ENCODE data around the gene SYT6.

SYT6 gene

DNA sequence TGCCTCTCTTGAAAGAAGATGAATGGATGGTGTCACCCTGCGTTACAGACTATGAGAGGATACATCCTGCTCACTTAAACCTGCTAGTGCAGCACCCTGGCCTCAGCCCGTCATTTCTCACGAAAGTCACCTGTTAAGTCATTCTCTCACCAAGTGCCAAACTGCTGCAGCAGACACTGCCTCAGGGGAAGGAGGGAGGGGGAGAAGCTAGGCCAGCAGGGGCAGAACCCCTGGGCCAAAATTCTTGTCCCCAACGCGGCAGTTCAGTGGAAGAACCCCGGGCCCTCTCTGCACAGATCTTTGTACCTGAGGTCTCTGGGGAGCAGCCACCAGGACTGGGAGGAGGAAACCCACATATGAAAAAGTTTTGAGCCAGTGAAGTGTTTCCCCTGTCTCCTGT, 37.6 kb downstream of the SYT6 start:
- Histone ChIP-seq H3K9me3 (replicated peaks; ENCODE audit: insufficient read depth, low read length) (no peaks in the 10 kb centered on the region), H4K20me1 (ENCODE audit: insufficient read depth, low read length) (no peaks in the 10 kb centered on the region), H3K79me2 (ENCODE audit: low read length) (no peaks in the 10 kb centered on the region), H3K4me2 (ENCODE audit: low read depth, low read length) (no peak overlapping the region), H3K9me2 (replicated peaks; ENCODE audit: insufficient read depth, low read length) (no peaks in the 10 kb centered on the region), H3K9ac (ENCODE audit: low read length) (no peak overlapping the region), H3K4me1 (ENCODE audit: low read length) (no peaks in the 10 kb centered on the region), H3K4me3 (ENCODE audit: low read length) (no peak overlapping the region), H2AFZ (ENCODE audit: low read length) (no peak overlapping the region), H3K27me3 (replicated peaks; ENCODE audit: insufficient read depth, low read length) (no peaks in the 10 kb centered on the region), H3F3A (ENCODE audit: insufficient read depth, low read length) (no peaks in the 10 kb centered on the region), H3K36me3 (replicated peaks; ENCODE audit: insufficient read depth, low read length) (no peaks in the 10 kb centered on the region), H3K27ac (ENCODE audit: low read length) (no peak overlapping the region)
- TF ChIP-seq EZH2phosphoT487 (IDR thresholded peaks at IDR 0.05; ENCODE audit: low read length) (no peak), EZH2 (optimal IDR thresholded peaks at IDR 0.05; ENCODE audit: low read depth, low read length) (no peak)
- TF ChIP-seq, protein P1, sequence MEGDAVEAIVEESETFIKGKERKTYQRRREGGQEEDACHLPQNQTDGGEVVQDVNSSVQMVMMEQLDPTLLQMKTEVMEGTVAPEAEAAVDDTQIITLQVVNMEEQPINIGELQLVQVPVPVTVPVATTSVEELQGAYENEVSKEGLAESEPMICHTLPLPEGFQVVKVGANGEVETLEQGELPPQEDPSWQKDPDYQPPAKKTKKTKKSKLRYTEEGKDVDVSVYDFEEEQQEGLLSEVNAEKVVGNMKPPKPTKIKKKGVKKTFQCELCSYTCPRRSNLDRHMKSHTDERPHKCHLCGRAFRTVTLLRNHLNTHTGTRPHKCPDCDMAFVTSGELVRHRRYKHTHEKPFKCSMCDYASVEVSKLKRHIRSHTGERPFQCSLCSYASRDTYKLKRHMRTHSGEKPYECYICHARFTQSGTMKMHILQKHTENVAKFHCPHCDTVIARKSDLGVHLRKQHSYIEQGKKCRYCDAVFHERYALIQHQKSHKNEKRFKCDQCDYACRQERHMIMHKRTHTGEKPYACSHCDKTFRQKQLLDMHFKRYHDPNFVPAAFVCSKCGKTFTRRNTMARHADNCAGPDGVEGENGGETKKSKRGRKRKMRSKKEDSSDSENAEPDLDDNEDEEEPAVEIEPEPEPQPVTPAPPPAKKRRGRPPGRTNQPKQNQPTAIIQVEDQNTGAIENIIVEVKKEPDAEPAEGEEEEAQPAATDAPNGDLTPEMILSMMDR (IDR thresholded peaks at IDR 0.05; ENCODE audit: low read length), result no peak
- DNase-seq, result no peak

DNA sequence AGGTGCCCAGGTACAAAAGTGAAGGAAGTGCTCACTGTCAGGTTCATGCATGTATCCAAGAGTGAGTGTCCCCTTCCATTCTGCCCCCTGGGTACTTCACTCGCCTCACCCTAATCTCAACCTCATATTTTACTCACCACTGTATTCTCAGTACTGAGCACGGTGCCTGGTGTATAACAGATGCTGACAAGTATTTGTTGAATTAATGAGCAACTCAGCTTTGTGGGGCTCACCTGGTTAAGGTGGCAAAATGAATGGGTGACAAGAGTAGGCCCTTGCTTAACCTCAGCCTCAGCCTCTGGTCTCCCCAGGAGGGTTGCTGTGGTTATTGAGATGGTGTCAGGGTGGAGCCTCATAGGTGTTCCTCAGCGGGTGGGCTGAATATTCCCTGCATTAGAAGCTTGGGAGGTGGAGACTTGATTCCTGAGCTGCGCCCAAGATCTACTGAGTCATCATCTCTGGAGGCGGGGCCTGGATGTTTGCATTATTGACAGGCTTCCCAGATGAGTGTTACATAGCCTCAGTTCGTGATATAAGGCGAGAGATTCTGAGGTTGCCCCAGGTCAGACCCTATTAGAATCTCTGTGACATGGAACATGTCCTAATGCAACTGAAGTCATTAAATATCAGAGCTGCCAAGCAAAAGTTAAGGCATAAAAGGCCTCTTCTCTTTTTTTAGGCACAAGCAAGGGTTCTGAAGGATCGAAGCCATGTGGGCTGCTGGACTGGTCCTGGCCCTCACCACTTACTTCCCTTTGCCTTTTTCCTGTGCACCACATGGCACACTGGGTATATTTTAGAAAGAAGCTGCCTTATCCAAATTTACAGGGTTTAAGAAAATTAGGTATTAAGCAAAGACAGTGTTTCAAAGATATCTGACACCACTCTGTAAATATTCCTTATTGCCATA, 39.2 kb downstream of the SYT6 start:
- Histone ChIP-seq H3K4me3 (ENCODE audit: low read length) (no peak overlapping the region), H3K4me1 (ENCODE audit: low read length) (no peaks in the 10 kb centered on the region), H3K36me3 (replicated peaks; ENCODE audit: insufficient read depth, low read length) (no peaks in the 10 kb centered on the region), H2AFZ (ENCODE audit: low read length) (no peak overlapping the region), H3K27ac (ENCODE audit: low read length) (no peak overlapping the region), H3K9me2 (replicated peaks; ENCODE audit: insufficient read depth, low read length) (no peaks in the 10 kb centered on the region), H3K27me3 (replicated peaks; ENCODE audit: insufficient read depth, low read length) (no peaks in the 10 kb centered on the region), H4K20me1 (ENCODE audit: insufficient read depth, low read length) (no peaks in the 10 kb centered on the region), H3F3A (ENCODE audit: insufficient read depth, low read length) (no peaks in the 10 kb centered on the region), H3K79me2 (ENCODE audit: low read length) (no peaks in the 10 kb centered on the region), H3K9me3 (replicated peaks; ENCODE audit: insufficient read depth, low read length) (no peaks in the 10 kb centered on the region), H3K9ac (ENCODE audit: low read length) (no peak overlapping the region), H3K4me2 (ENCODE audit: low read depth, low read length) (no peak overlapping the region)
- no peak for DNase-seq
- TF ChIP-seq, protein P1 (IDR thresholded peaks at IDR 0.05; ENCODE audit: low read length), result no peak
- no peak for TF ChIP-seq EZH2phosphoT487 (IDR thresholded peaks at IDR 0.05; ENCODE audit: low read length)
- no peak for TF ChIP-seq EZH2 (optimal IDR thresholded peaks at IDR 0.05; ENCODE audit: low read depth, low read length)

DNA sequence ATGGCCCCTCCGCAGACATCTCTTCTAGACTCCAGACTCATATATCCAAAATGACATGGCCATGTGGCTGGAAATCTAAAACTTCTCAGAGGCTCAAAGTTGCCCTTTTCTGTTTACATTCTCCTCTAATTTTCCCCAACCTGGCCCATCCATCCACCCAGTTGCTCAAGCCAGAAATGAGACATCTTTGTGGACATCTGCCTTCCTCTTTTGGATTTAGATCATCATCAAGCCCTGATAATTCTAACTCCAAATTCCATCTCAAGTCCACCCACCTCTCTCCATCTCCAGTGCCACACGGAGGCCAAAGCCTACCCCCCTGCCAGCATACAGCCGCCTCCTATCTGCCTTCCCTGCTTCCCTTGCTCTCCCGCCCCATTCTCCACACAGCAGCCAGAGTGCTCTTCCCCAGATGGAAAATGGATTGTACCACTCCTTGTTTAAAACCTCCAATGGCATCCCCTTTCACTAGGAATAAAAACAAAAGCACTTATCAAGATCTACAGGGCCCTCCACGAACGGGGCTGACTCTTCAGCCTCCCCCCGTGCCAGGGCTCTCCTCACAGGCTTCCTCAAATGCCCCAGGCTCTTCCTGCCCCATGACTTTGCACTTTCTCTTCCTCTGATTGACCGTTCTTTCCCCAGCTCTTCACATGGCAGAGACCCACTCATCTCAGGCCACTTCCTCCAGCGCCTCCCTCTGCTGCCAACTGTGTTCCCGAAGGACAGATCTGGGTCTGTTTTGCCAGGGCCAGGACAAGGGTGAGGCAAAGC, 40.1 kb downstream of the SYT6 start:
- Histone ChIP-seq H3F3A (ENCODE audit: insufficient read depth, low read length) (no peaks in the 10 kb centered on the region), H4K20me1 (ENCODE audit: insufficient read depth, low read length) (no peaks in the 10 kb centered on the region), H3K9ac (ENCODE audit: low read length) (no peak overlapping the region), H3K9me2 (replicated peaks; ENCODE audit: insufficient read depth, low read length) (no peaks in the 10 kb centered on the region), H3K27me3 (replicated peaks; ENCODE audit: insufficient read depth, low read length) (no peaks in the 10 kb centered on the region), H3K79me2 (ENCODE audit: low read length) (no peaks in the 10 kb centered on the region), H3K36me3 (replicated peaks; ENCODE audit: insufficient read depth, low read length) (no peaks in the 10 kb centered on the region), H3K4me1 (ENCODE audit: low read length) (no peaks in the 10 kb centered on the region), H3K27ac (ENCODE audit: low read length) (no peak overlapping the region), H3K4me2 (ENCODE audit: low read depth, low read length) (no peak overlapping the region), H3K4me3 (ENCODE audit: low read length) (no peak overlapping the region), H3K9me3 (replicated peaks; ENCODE audit: insufficient read depth, low read length) (no peaks in the 10 kb centered on the region), H2AFZ (ENCODE audit: low read length) (no peak overlapping the region)
- no peak for DNase-seq
- no peak for TF ChIP-seq EZH2 (optimal IDR thresholded peaks at IDR 0.05; ENCODE audit: low read depth, low read length)
- no peak for TF ChIP-seq EZH2phosphoT487 (IDR thresholded peaks at IDR 0.05; ENCODE audit: low read length)
- TF ChIP-seq, protein P1 (IDR thresholded peaks at IDR 0.05; ENCODE audit: low read length), result no peak

Measured in MM.1S (cell line).